H1 (cell line): ENCODE measurements around the gene SNRPD3. TPM values are rescaled to one million over a fixed set of nuclear protein-coding genes. Genes with fewer than 3 reads are reported as not detected.

Source experiments
- ATF2 ChIP-seq: IDR thresholded peaks from 2 replicates; pipeline ENCODE4 v1.6.1; 2012; ENCODE audit warnings: low read length, inconsistent platforms
- CEBPB ChIP-seq: IDR thresholded peaks from 2 replicates; pipeline ENCODE4 v1.6.1; 2012; ENCODE audit warnings: low read depth, low read length
- CHD2 ChIP-seq: IDR thresholded peaks from 2 replicates; pipeline ENCODE4 v1.6.1; 2012; ENCODE audit warnings: low read length, improper control_type of control experiment
- EZH2 ChIP-seq: fragments of 200-600 bp; sonication (generic); IDR thresholded peaks from 2 replicates; pipeline ENCODE4 v1.7.1; 2012; ENCODE audit warnings: low read depth, mild to moderate bottlenecking, moderate library complexity, low read length, inconsistent platforms; ENCODE audit not compliant: severe bottlenecking
- GTF2F1 ChIP-seq: IDR thresholded peaks from 2 replicates; pipeline ENCODE4 v1.6.1; 2012; ENCODE audit warnings: low read depth, low read length, improper control_type of control experiment, borderline replicate concordance
- HDAC6 ChIP-seq: IDR thresholded peaks from one replicate; pipeline ENCODE4 v1.7.1; 2012; ENCODE audit warnings: low read depth, mild to moderate bottlenecking, inconsistent platforms, low read length, moderate library complexity
- RFX5 ChIP-seq: IDR thresholded peaks from 2 replicates; pipeline ENCODE4 v1.6.1; 2011; ENCODE audit warnings: low read depth, low read length, improper control_type of control experiment, borderline replicate concordance
- SP2 ChIP-seq: IDR thresholded peaks from 2 replicates; pipeline ENCODE4 v1.6.1; 2012; ENCODE audit warnings: mild to moderate bottlenecking, low read length, inconsistent platforms
- polyA plus RNA-seq, 7 experiments: library from polyadenylated mRNA; depleted of rRNA in 3 of 7; stranded (reverse) in 5 of 7; unstranded in 2 of 7; fragments of >200 nt in 5 of 7; fragments of 200-250 nt in 2 of 7; gene quantifications; 1 replicate in 5 of 7; 2 replicates in 1 of 7; 4 replicates in 1 of 7; pipeline versions ENCODE4 v1.2.1 to v1.2.3, GENCODE V29; 2011 to 2013; ENCODE audit warnings: missing spikeins in 2 of 7, mixed read lengths in 2 of 7
- total RNA-seq: library from RNA; stranded (reverse); fragmentation: NEBNext Ultra II Directional; extraction: Animal tissue kit (Norgen Biotek cat#: 25700); gene quantifications from 2 replicates; pipeline ENCODE4 v1.2.1, GENCODE V29; 2021
- TF ChIP-seq, protein P1 (sequence below): IDR thresholded peaks from 2 replicates; pipeline ENCODE4 v1.6.1; 2012; ENCODE audit warnings: inconsistent platforms

SNRPD3 gene
- total and polyA plus RNA-seq, 2 of the 8 experiments (the other 6 are each of a cell fraction or from before 2014, with no cell fraction given), result 200 to 455 TPM

DNA sequence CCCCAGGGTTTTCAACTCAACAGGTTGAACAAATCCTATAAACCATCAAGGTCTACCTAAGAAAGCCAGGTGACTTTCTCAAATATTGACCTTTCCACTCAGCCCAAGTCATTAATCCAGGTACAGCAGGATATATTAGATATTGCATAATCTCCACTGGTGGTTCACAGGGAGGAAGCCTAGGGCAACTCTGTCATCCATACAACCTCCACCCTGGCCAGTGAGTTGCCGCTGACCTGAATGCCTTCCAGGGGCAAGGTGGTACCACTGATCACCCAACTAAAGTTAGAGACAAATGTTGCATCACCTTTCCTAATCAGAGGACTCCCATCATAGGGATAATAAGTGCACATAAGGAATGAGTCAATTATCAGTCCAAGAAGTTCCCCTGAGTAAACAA lies 23.7 kb upstream of the SNRPD3 start (continued):
- TF ChIP-seq, protein P1, sequence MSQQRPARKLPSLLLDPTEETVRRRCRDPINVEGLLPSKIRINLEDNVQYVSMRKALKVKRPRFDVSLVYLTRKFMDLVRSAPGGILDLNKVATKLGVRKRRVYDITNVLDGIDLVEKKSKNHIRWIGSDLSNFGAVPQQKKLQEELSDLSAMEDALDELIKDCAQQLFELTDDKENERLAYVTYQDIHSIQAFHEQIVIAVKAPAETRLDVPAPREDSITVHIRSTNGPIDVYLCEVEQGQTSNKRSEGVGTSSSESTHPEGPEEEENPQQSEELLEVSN, result no peak
- TF ChIP-seq ATF2 (no peak), RFX5 (no peak), CEBPB (no peak), SP2 (no peak), EZH2 (no peak), CHD2 (no peak), GTF2F1 (no peak), HDAC6 (no peak)
- TF ChIP-seq, all 59 proteins: peak for 0
